WI38 (cell line): Measurements from ENCODE around the gene RTTN.

Experiments used
- H3K4me3 ChIP-seq: 2 replicates; pipeline ENCODE4 v1.5.1; 2011; ENCODE audit warnings: low read depth, mild to moderate bottlenecking, control low read depth, low read length
- CTCF ChIP-seq: IDR thresholded peaks from 2 replicates; pipeline ENCODE4 v1.5.1; 2012; ENCODE audit warnings: low read depth, mild to moderate bottlenecking, control low read depth, low read length

RTTN gene

GRCh38 chr18:70069382-70069781 lies 136.1 kb downstream of the RTTN start:
- TF ChIP-seq CTCF: no peak
- H3K4me3 ChIP-seq: no peak overlapping the region

- H3K4me3 ChIP-seq: no peak overlapping the region
- no peak for TF ChIP-seq CTCF
Measured at GRCh38 chr18:70068981-70069380, 136.5 kb downstream of the RTTN start.

GRCh38 chr18:70059684-70060083 lies 145.8 kb downstream of the RTTN start:
- no peak for TF ChIP-seq CTCF
- no peak overlapping the region for H3K4me3 ChIP-seq

GRCh38 chr18:70058916-70059315 lies 146.6 kb downstream of the RTTN start:
- TF ChIP-seq CTCF: no peak
- no peak overlapping the region for H3K4me3 ChIP-seq

- no peak overlapping the region for H3K4me3 ChIP-seq
- no peak for TF ChIP-seq CTCF
Measured at GRCh38 chr18:70047931-70048603, 157.4 kb downstream of the RTTN start.

- TF ChIP-seq CTCF: no peak
- no peak overlapping the region for H3K4me3 ChIP-seq
Measured at GRCh38 chr18:70046796-70047195, 158.7 kb downstream of the RTTN start.

GRCh38 chr18:70046207-70046606 lies 159.3 kb downstream of the RTTN start:
- no peak for TF ChIP-seq CTCF
- H3K4me3 ChIP-seq: no peak overlapping the region
